ENCODE measurements around the gene CELSR1. TPM values are rescaled to one million over a fixed set of nuclear protein-coding genes. Genes with fewer than 3 reads are reported as not detected.

The CELSR1 gene
- total and polyA plus RNA-seq, 2 of the 13 experiments (the other 11 are each of a cell fraction or from before 2014, with no cell fraction given) = 0.78 to 1.8 TPM

DNA sequence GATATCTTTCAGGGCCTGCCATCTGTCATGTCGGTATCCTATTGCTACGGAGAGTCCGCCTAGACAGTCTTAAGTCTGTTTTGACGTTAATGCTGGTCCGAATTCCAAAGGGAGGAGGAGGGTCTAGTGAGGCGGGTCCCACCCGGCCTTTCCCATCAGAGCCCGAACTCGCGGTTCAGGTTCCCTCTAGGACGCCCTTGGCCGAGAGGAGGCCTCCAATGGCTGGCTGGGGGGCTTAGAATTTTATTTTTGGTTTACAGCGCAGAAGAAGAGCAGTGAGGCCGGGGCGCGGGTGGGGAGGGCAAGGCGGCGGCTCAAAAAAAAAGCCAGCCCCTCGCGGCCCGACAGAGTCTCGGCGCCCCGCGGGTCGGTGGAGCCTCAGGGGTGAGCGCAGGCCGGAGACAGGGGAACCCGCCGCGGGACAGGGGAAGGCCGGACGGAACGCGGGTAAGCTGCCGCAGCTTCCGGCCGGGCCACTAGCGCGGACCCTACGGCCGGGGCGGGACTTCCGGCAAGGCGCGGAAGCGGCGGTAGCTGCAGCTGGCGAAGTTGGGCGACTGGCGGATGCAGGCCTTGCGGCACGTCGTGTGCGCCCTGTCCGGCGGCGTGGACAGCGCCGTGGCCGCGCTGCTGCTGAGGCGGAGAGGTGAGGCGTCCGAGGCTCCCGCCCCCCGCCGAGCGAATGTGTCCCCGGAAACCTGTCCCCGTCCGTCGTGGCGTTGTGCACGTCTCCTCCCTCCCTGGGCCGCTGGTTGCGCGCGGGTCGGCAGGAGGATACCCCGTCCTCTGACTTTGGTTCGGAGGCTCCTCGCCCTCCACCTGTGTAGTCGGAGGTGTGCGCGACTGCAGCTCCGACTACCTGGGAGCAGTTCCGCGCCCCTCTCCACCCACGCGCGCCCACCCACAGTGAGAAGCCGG is 202.0 kb downstream of the CELSR1 start, which contains the start of gene TRMU (continued):
- TF ChIP-seq, protein P1, sequence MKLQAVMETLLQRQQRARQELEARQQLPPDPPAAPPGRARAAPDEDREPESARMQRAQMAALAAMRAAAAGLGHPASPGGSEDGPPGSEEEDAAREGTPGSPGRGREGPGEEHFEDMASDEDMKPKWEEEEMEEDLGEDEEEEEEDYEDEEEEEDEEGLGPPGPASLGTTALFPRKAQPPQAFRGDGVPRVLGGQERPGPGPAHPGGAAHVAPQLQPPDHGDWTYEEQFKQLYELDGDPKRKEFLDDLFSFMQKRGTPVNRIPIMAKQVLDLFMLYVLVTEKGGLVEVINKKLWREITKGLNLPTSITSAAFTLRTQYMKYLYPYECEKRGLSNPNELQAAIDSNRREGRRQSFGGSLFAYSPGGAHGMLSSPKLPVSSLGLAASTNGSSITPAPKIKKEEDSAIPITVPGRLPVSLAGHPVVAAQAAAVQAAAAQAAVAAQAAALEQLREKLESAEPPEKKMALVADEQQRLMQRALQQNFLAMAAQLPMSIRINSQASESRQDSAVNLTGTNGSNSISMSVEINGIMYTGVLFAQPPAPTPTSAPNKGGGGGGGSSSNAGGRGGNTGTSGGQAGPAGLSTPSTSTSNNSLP (IDR thresholded peaks at IDR 0.05; ENCODE audit: low read depth, low read length) = no peak
- TF ChIP-seq, protein P2, sequence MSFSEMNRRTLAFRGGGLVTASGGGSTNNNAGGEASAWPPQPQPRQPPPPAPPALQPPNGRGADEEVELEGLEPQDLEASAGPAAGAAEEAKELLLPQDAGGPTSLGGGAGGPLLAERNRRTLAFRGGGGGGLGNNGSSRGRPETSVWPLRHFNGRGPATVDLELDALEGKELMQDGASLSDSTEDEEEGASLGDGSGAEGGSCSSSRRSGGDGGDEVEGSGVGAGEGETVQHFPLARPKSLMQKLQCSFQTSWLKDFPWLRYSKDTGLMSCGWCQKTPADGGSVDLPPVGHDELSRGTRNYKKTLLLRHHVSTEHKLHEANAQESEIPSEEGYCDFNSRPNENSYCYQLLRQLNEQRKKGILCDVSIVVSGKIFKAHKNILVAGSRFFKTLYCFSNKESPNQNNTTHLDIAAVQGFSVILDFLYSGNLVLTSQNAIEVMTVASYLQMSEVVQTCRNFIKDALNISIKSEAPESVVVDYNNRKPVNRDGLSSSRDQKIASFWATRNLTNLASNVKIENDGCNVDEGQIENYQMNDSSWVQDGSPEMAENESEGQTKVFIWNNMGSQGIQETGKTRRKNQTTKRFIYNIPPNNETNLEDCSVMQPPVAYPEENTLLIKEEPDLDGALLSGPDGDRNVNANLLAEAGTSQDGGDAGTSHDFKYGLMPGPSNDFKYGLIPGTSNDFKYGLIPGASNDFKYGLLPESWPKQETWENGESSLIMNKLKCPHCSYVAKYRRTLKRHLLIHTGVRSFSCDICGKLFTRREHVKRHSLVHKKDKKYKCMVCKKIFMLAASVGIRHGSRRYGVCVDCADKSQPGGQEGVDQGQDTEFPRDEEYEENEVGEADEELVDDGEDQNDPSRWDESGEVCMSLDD (CRISPR knock-in tag; IDR thresholded peaks at IDR 0.05; ENCODE audit: borderline replicate concordance) = peak; percentile 74; the same call in 1 of the 2 replicates
- TF ChIP-seq MAFG (CRISPR knock-in tag; IDR thresholded peaks at IDR 0.05) (no peak), TSC22D2 (CRISPR knock-in tag; IDR thresholded peaks at IDR 0.05; ENCODE audit: borderline replicate concordance) (peak; percentile 50; the same call in 1 of the 2 replicates), AGO1 (IDR thresholded peaks at IDR 0.05; ENCODE audit: low read depth, low read length, poor library complexity, severe bottlenecking) (peak; percentile 28), CHCHD3 (CRISPR knock-in tag; IDR thresholded peaks at IDR 0.05) (peak; percentile 77; the same call in 1 of the 2 replicates), ZNF296 (CRISPR knock-in tag; conservative IDR thresholded peaks at IDR 0.05) (peak; percentile 71; the same call in 1 of the 2 replicates), HOXD1 (CRISPR knock-in tag; IDR thresholded peaks at IDR 0.05) (peak; percentile 79; the same call in 1 of the 2 replicates), MIER3 (CRISPR knock-in tag; IDR thresholded peaks at IDR 0.05; ENCODE audit: borderline replicate concordance) (peak; percentile 49; the same call in 1 of the 2 replicates), CBX1 (IDR thresholded peaks at IDR 0.05; ENCODE audit: low read depth) (peak; percentile 39)
- TF ChIP-seq, protein P3, sequence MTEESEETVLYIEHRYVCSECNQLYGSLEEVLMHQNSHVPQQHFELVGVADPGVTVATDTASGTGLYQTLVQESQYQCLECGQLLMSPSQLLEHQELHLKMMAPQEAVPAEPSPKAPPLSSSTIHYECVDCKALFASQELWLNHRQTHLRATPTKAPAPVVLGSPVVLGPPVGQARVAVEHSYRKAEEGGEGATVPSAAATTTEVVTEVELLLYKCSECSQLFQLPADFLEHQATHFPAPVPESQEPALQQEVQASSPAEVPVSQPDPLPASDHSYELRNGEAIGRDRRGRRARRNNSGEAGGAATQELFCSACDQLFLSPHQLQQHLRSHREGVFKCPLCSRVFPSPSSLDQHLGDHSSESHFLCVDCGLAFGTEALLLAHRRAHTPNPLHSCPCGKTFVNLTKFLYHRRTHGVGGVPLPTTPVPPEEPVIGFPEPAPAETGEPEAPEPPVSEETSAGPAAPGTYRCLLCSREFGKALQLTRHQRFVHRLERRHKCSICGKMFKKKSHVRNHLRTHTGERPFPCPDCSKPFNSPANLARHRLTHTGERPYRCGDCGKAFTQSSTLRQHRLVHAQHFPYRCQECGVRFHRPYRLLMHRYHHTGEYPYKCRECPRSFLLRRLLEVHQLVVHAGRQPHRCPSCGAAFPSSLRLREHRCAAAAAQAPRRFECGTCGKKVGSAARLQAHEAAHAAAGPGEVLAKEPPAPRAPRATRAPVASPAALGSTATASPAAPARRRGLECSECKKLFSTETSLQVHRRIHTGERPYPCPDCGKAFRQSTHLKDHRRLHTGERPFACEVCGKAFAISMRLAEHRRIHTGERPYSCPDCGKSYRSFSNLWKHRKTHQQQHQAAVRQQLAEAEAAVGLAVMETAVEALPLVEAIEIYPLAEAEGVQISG (CRISPR knock-in tag; IDR thresholded peaks at IDR 0.05) = peak; percentile 96
- TF ChIP-seq, protein P4, sequence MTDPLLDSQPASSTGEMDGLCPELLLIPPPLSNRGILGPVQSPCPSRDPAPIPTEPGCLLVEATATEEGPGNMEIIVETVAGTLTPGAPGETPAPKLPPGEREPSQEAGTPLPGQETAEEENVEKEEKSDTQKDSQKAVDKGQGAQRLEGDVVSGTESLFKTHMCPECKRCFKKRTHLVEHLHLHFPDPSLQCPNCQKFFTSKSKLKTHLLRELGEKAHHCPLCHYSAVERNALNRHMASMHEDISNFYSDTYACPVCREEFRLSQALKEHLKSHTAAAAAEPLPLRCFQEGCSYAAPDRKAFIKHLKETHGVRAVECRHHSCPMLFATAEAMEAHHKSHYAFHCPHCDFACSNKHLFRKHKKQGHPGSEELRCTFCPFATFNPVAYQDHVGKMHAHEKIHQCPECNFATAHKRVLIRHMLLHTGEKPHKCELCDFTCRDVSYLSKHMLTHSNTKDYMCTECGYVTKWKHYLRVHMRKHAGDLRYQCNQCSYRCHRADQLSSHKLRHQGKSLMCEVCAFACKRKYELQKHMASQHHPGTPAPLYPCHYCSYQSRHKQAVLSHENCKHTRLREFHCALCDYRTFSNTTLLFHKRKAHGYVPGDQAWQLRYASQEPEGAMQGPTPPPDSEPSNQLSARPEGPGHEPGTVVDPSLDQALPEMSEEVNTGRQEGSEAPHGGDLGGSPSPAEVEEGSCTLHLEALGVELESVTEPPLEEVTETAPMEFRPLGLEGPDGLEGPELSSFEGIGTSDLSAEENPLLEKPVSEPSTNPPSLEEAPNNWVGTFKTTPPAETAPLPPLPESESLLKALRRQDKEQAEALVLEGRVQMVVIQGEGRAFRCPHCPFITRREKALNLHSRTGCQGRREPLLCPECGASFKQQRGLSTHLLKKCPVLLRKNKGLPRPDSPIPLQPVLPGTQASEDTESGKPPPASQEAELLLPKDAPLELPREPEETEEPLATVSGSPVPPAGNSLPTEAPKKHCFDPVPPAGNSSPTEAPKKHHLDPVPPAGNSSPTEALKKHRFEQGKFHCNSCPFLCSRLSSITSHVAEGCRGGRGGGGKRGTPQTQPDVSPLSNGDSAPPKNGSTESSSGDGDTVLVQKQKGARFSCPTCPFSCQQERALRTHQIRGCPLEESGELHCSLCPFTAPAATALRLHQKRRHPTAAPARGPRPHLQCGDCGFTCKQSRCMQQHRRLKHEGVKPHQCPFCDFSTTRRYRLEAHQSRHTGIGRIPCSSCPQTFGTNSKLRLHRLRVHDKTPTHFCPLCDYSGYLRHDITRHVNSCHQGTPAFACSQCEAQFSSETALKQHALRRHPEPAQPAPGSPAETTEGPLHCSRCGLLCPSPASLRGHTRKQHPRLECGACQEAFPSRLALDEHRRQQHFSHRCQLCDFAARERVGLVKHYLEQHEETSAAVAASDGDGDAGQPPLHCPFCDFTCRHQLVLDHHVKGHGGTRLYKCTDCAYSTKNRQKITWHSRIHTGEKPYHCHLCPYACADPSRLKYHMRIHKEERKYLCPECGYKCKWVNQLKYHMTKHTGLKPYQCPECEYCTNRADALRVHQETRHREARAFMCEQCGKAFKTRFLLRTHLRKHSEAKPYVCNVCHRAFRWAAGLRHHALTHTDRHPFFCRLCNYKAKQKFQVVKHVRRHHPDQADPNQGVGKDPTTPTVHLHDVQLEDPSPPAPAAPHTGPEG (CRISPR knock-in tag; IDR thresholded peaks at IDR 0.05) = peak; percentile 79; the same call in 1 of the 2 replicates
